Fibroblast of villous mesenchyme (primary cell): ENCODE data around the gene HDGF. TPM values are rescaled to one million over a fixed set of nuclear protein-coding genes. Genes with fewer than 3 reads are reported as not detected.
A peak's percentile ranks its signal among the peaks of the same experiment; 100 is the strongest.

ENCODE experiments used
- DNase-seq: peaks from one replicate; pipeline ENCODE4 v3.0.0-alpha.2; 2010; ENCODE audit warnings: low read depth
- H3K4me3 ChIP-seq: 2 replicates; pipeline ENCODE4 v1.5.1; 2011; ENCODE audit warnings: low read depth, mild to moderate bottlenecking, low read length
- CTCF ChIP-seq: IDR thresholded peaks from 2 replicates; pipeline ENCODE4 v1.5.1; 2012; ENCODE audit warnings: low read depth, mild to moderate bottlenecking, low read length; ENCODE audit not compliant: insufficient read depth
- total RNA-seq: library from RNA; depleted of rRNA; stranded (reverse); fragments of >200 nt; gene quantifications from 2 replicates; pipeline ENCODE4 v1.2.3, GENCODE V29; 2012

Gene HDGF
- total RNA-seq, 1 donor, result 196 TPM

- H3K4me3 ChIP-seq, result no peak overlapping the region
- DNase-seq, result no peak
- TF ChIP-seq CTCF, result no peak
Observed at GRCh38 chr1:156721535-156721934, 29.9 kb downstream of the HDGF start.

- TF ChIP-seq CTCF, result no peak
Observed at GRCh38 chr1:156721131-156721530, 30.3 kb downstream of the HDGF start.

GRCh38 chr1:156717351-156717750 is 34.1 kb downstream of the HDGF start:
- TF ChIP-seq CTCF, result no peak
- no peak overlapping the region for H3K4me3 ChIP-seq
- no peak for DNase-seq

More at GRCh38 chr1:156721131-156721530, 30.3 kb downstream of the HDGF start:
- H3K4me3 ChIP-seq, result no peak overlapping the region
- no peak for DNase-seq

GRCh38 chr1:156714830-156715229 is 36.6 kb downstream of the HDGF start:
- DNase-seq, result no peak
- TF ChIP-seq CTCF, result no peak
- H3K4me3 ChIP-seq, result no peak overlapping the region

GRCh38 chr1:156712626-156713025 is 38.8 kb downstream of the HDGF start:
- no peak for TF ChIP-seq CTCF
- H3K4me3 ChIP-seq, result no peak overlapping the region
- DNase-seq, result peak; percentile 64

GRCh38 chr1:156711011-156711817 is 40.3 kb downstream of the HDGF start:
- TF ChIP-seq CTCF, result no peak
- no peak overlapping the region for H3K4me3 ChIP-seq
- DNase-seq, result peak; percentile 80
